ENCODE data around the gene LRFN2.

Gene LRFN2

GRCh38 chr6:40541556-40542174 lies 45.5 kb downstream of the LRFN2 start:
- no peak for DNase-seq

GRCh38 chr6:40540790-40541189 lies 46.4 kb downstream of the LRFN2 start:
- DNase-seq: no peak

- DNase-seq: no peak
These were observed 47.3 kb downstream of the LRFN2 start for GRCh38 chr6:40539853-40540252.

GRCh38 chr6:40538556-40538955 lies 48.6 kb downstream of the LRFN2 start:
- DNase-seq: no peak

- DNase-seq: no peak
These were observed 49.7 kb downstream of the LRFN2 start for GRCh38 chr6:40537446-40537845.

GRCh38 chr6:40536442-40536841 lies 50.7 kb downstream of the LRFN2 start:
- DNase-seq: no peak

GRCh38 chr6:40535819-40536380 lies 51.3 kb downstream of the LRFN2 start:
- DNase-seq: no peak

GRCh38 chr6:40535110-40535818 lies 51.9 kb downstream of the LRFN2 start:
- no peak for DNase-seq

- DNase-seq: no peak
These were observed 54.7 kb downstream of the LRFN2 start for GRCh38 chr6:40532349-40533000.

GRCh38 chr6:40529919-40530318 lies 57.2 kb downstream of the LRFN2 start:
- DNase-seq: no peak

GRCh38 chr6:40529040-40529439 lies 58.1 kb downstream of the LRFN2 start:
- no peak for DNase-seq

- DNase-seq: no peak
These were observed 59.1 kb downstream of the LRFN2 start for GRCh38 chr6:40528051-40528450.

GRCh38 chr6:40526036-40526435 lies 61.1 kb downstream of the LRFN2 start:
- DNase-seq: no peak

- DNase-seq: no peak
These were observed 62.2 kb downstream of the LRFN2 start for GRCh38 chr6:40524797-40525585.

- DNase-seq: no peak
These were observed 63.5 kb downstream of the LRFN2 start for GRCh38 chr6:40523505-40524172.

- DNase-seq: no peak
These were observed 65.7 kb downstream of the LRFN2 start for GRCh38 chr6:40521496-40521895.

- DNase-seq: no peak
These were observed 66.5 kb downstream of the LRFN2 start for GRCh38 chr6:40520678-40521077.

- no peak for DNase-seq
These were observed 67.1 kb downstream of the LRFN2 start for GRCh38 chr6:40520084-40520483.

GRCh38 chr6:40517654-40518053 lies 69.5 kb downstream of the LRFN2 start:
- no peak for DNase-seq

- no peak for DNase-seq
These were observed 70.7 kb downstream of the LRFN2 start for GRCh38 chr6:40516429-40516828.

GRCh38 chr6:40512340-40512739 lies 74.8 kb downstream of the LRFN2 start:
- DNase-seq: no peak

GRCh38 chr6:40511884-40512283 lies 75.3 kb downstream of the LRFN2 start:
- DNase-seq: no peak
